Tibial artery (tissue), 4 donors: ENCODE measurements around the gene TM7SF2.
A peak's percentile ranks its signal among the peaks of the same experiment; 100 is the strongest.

Experiments
- DNase-seq, 2 donors: peaks; one replicate each; pipeline ENCODE4 v3.0.0-alpha.2; 2019
- H3K27ac ChIP-seq, 2 donors: fragments of 200-600 bp; sonication (generic) in 1 of 2; 1 replicate in 1 of 2; 2 replicates in 1 of 2; pipeline ENCODE4 v1.5.1; 2018 to 2019; ENCODE audit warnings: mild to moderate bottlenecking in 1 of 2
- H3K27me3 ChIP-seq, 2 donors: fragments of 200-600 bp; sonication (generic) in 1 of 2; one replicate each; pipeline versions ENCODE4 v1.5.1 to v1.6.0; 2016 to 2019
- H3K36me3 ChIP-seq, 3 donors: fragments of 200-600 bp; sonication (generic) in 2 of 3; one replicate each; pipeline ENCODE4 v1.5.1; 2016 to 2019; ENCODE audit warnings: mild to moderate bottlenecking in 2 of 3
- H3K4me1 ChIP-seq, 4 donors: fragments of 200-600 bp; sonication (generic) in 2 of 4; 1 replicate in 3 of 4; 2 replicates in 1 of 4; pipeline ENCODE4 v1.5.1; 2016 to 2019
- H3K4me3 ChIP-seq, 2 donors: fragments of 200-600 bp; sonication (generic) in 1 of 2; 1 replicate in 1 of 2; 2 replicates in 1 of 2; pipeline ENCODE4 v1.5.1; 2018 to 2019; ENCODE audit warnings: mild to moderate bottlenecking in 2 of 2
- H3K9me3 ChIP-seq, 3 donors: fragments of 200-600 bp; sonication (generic) in 1 of 3; one replicate each; pipeline ENCODE4 v1.5.1; 2016 to 2019
- CTCF ChIP-seq, 2 experiments: fragments of 200-600 bp in 1 of 2; fragments of 450-650 bp in 1 of 2; IDR thresholded peaks; one replicate each; pipeline ENCODE4 v1.5.1; 2017 to 2019; ENCODE audit warnings: antibody characterized with exemption in 2 of 2, mild to moderate bottlenecking in 1 of 2, moderate library complexity in 1 of 2
- intact Hi-C: fragments of 100-400 bp; cut with DNase I; formaldehyde crosslinking; loops from one replicate; pipeline ENCODE4 v1.15.0; 2023; ENCODE audit warnings: low total_unique reads

Gene TM7SF2

GRCh38 chr11:65129649-65130441, 18.2 kb downstream of the TM7SF2 start:
- Histone ChIP-seq H3K27ac (no peak overlapping the region), H3K36me3 (peaks cover 65 to 84% (median 81%) of the 10 kb centered on the region in 3 donors), H3K4me1 (peaks cover 5 to 20% (median 18%) of the 10 kb centered on the region in 4 donors), H3K4me3 (no peak overlapping the region), H3K9me3 (no peaks in the 10 kb centered on the region), H3K27me3 (no peaks in the 10 kb centered on the region)
- no peak for DNase-seq
- intact Hi-C loops = no loop called here
- no peak for TF ChIP-seq CTCF (IDR thresholded peaks at IDR 0.05)

GRCh38 chr11:65130631-65131416, 19.2 kb downstream of the TM7SF2 start:
- intact Hi-C loops = no loop called here
- no peak for TF ChIP-seq CTCF (IDR thresholded peaks at IDR 0.05)
- Histone ChIP-seq H3K9me3 (no peaks in the 10 kb centered on the region), H3K4me3 (no peak overlapping the region), H3K27me3 (no peaks in the 10 kb centered on the region), H3K4me1 (peaks cover 5 to 26% (median 25%) of the 10 kb centered on the region in 4 donors), H3K27ac (no peak overlapping the region), H3K36me3 (peaks cover 55 to 74% (median 71%) of the 10 kb centered on the region in 3 donors)
- no peak for DNase-seq

- no peak overlapping the region for H3K27ac ChIP-seq
- no peak overlapping the region for H3K4me3 ChIP-seq
- DNase-seq = peak in 1 of 2 donors; percentile 33
- TF ChIP-seq CTCF (IDR thresholded peaks at IDR 0.05) = no peak
- peaks cover 5 to 30% (median 28%) of the 10 kb centered on the region in 4 donors for H3K4me1 ChIP-seq
- no peaks in the 10 kb centered on the region for H3K27me3 ChIP-seq
- H3K9me3 ChIP-seq = no peaks in the 10 kb centered on the region
- H3K36me3 ChIP-seq = peaks cover 52 to 69% (median 65%) of the 10 kb centered on the region in 3 donors
- intact Hi-C loops = no loop called here
Observed at GRCh38 chr11:65131417-65131776, 19.7 kb downstream of the TM7SF2 start.

GRCh38 chr11:65131895-65132237, 20.2 kb downstream of the TM7SF2 start:
- H3K4me3 ChIP-seq = no peak overlapping the region
- intact Hi-C loops = no loop called here

More at GRCh38 chr11:65131895-65132237, 20.2 kb downstream of the TM7SF2 start:
- Histone ChIP-seq H3K27me3 (no peaks in the 10 kb centered on the region), H3K9me3 (no peaks in the 10 kb centered on the region), H3K4me1 (peaks cover 5 to 30% (median 28%) of the 10 kb centered on the region in 4 donors), H3K36me3 (peaks cover 47 to 64% (median 61%) of the 10 kb centered on the region in 3 donors), H3K27ac (no peak overlapping the region)
- peak in 1 of 2 donors; percentile 32 for DNase-seq
- no peak for TF ChIP-seq CTCF (IDR thresholded peaks at IDR 0.05)
